Measurements from ENCODE around the gene KIDINS220. TPM values are rescaled to one million over a fixed set of nuclear protein-coding genes. Genes with fewer than 3 reads are reported as not detected.

Gene KIDINS220
- total RNA-seq, 1 experiment from 2014 or later: 20.1 TPM

GRCh38 chr2:8798393-8798792, 39.0 kb downstream of the KIDINS220 start:
- Histone ChIP-seq H3K4me1 (ENCODE audit: control insufficient read depth in 1 of 2, insufficient read depth in 2 of 2, low read length in 2 of 2) (peaks cover under 1 to 3% of the 10 kb centered on the region in 2 experiments; a peak in 3 of 4 replicates), H2AFZ (ENCODE audit: low read depth, low read length, poor library complexity, severe bottlenecking) (no peak overlapping the region), H3K9me2 (ENCODE audit: insufficient read depth) (no peaks in the 10 kb centered on the region), H3K4me2 (ENCODE audit: low read length) (no peak overlapping the region), H3K27me3 (ENCODE audit: insufficient read depth, low read length) (no peaks in the 10 kb centered on the region), H3K27ac (ENCODE audit: low read depth, low read length) (no peak overlapping the region), H3K4me3 (replicated peaks in 1 of 2; ENCODE audit: low read depth in 1 of 2, low read length in 2 of 2) (no peak overlapping the region), H4K20me1 (ENCODE audit: insufficient read depth) (peaks cover 4% of the 10 kb centered on the region; the same call in 1 of the 2 replicates), H3K79me2 (ENCODE audit: insufficient read depth, low read length) (no peaks in the 10 kb centered on the region), H3K36me3 (ENCODE audit: control insufficient read depth in 1 of 2, insufficient read depth in 2 of 2, low read length in 2 of 2) (no peaks in the 10 kb centered on the region), H3K9ac (ENCODE audit: low read length) (no peak overlapping the region), H3K9me3 (ENCODE audit: control insufficient read depth in 1 of 2, insufficient read depth in 1 of 2, low read depth in 1 of 2, low read length in 2 of 2) (no peaks in the 10 kb centered on the region)
- BruUV-seq (replicated peaks): no TSS peak
- intact Hi-C loops (cut with micrococcal nuclease): no loop called here
- TF ChIP-seq CTCF (IDR thresholded peaks at IDR 0.05 in 2 of 3, conservative IDR thresholded peaks at IDR 0.05 in 1 of 3; ENCODE audit: borderline replicate concordance in 1 of 3, insufficient read depth in 1 of 3, low read depth in 2 of 3, low read length in 2 of 3) (no peak), REST (IDR thresholded peaks at IDR 0.05; ENCODE audit: low read depth) (no peak), RAD21 (IDR thresholded peaks at IDR 0.05; ENCODE audit: low read depth) (no peak), CBX3 (IDR thresholded peaks at IDR 0.05; ENCODE audit: low read depth) (no peak), EZH2 (IDR thresholded peaks at IDR 0.05) (no peak), ZNF274 (IDR thresholded peaks at IDR 0.05; ENCODE audit: low read depth, low read length) (no peak), SIN3A (IDR thresholded peaks at IDR 0.05; ENCODE audit: low read depth) (no peak), SRF (IDR thresholded peaks at IDR 0.05; ENCODE audit: low read depth) (no peak), ATF3 (IDR thresholded peaks at IDR 0.05) (no peak), JUND (IDR thresholded peaks at IDR 0.05) (no peak), CEBPB (IDR thresholded peaks at IDR 0.05; ENCODE audit: low read depth) (no peak), ELF1 (IDR thresholded peaks at IDR 0.05; ENCODE audit: borderline replicate concordance, low read depth) (no peak)
- POLR2A ChIA-PET: no interaction called here
- CTCF ChIA-PET: no interaction called here
- no peak for ATAC-seq
- RAD21 ChIA-PET (ENCODE audit: low non-redundant PET in 1 of 2, low total read pairs in 2 of 2, uncharacterized antibody in 2 of 2, unreplicated experiment in 2 of 2): no interaction called here
- no peak for DNase-seq (ENCODE audit: low read depth, low spot score)
